ENCODE results near the gene ZNF638. TPM values are rescaled to one million over a fixed set of nuclear protein-coding genes. Genes with fewer than 3 reads are reported as not detected.

The ZNF638 gene
- total and polyA plus RNA-seq, 2 of the 8 experiments (the other 6 are each of a cell fraction or from before 2014, with no cell fraction given): 45.3 to 143 TPM

DNA sequence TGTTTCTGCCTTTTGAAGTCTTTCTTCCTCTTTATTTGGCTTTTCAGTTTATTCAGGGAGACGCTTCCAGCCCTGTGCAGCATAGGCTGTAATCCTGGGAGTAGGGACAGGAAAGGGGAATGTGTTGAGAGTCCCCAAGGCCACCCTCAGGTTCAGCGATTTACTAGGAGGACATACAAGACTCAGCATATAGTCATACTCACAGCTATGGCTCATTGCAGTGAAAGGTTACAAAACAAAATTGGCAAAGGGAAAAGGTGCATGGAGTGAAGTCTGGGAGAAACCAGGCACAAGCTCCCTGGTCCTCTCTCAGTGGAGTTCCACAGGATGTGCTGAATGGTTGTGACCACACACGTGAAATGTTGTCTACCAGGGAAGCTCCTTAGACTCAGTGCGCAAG is 49.6 kb upstream of the ZNF638 start (continued):
- TF ChIP-seq KDM4A (IDR thresholded peaks at IDR 0.05; ENCODE audit: low read depth, low read length, severe bottlenecking) (no peak), RBBP5 (IDR thresholded peaks at IDR 0.05; ENCODE audit: borderline replicate concordance, low read depth, low read length) (no peak), ZNF274 (IDR thresholded peaks at IDR 0.05; ENCODE audit: borderline replicate concordance, extremely low read depth, low read length) (no peak), TBP (IDR thresholded peaks at IDR 0.05; ENCODE audit: low read depth, low read length) (no peak), CHD1 (IDR thresholded peaks at IDR 0.05; ENCODE audit: low read depth, low read length) (no peak)

Data from H1 (cell line).